Effector memory CD8-positive, alpha-beta T cell (primary cell): Measurements from ENCODE around the gene SNX14.
A peak's percentile ranks its signal among the peaks of the same experiment; 100 is the strongest.

Experiments
- ATAC-seq: fragments of 150-1000 bp; cut with Tn5 transposase; replicated peaks from 2 replicates; pipeline ENCODE4 v1.10.0; 2021; ENCODE audit warnings: mild to moderate bottlenecking, moderate library complexity
- DNase-seq, 3 experiments: peaks; one replicate each; pipeline ENCODE4 v3.0.0; 2021
- H3K27ac Mint-ChIP-seq, 2 donors: one replicate each; pipeline ENCODE4 v1.8.0; 2022; ENCODE audit warnings: mild to moderate bottlenecking in 2 of 2, mixed read lengths in 2 of 2, moderate library complexity in 2 of 2
- H3K27me3 Mint-ChIP-seq, 2 donors: one replicate each; pipeline ENCODE4 v1.8.0; 2022; ENCODE audit warnings: mixed read lengths in 2 of 2
- H3K36me3 Mint-ChIP-seq: one replicate; pipeline ENCODE4 v1.8.0; 2022; ENCODE audit warnings: mild to moderate bottlenecking, moderate library complexity, mixed read lengths; ENCODE audit not compliant: insufficient read depth
- H3K4me1 Mint-ChIP-seq, 2 donors: one replicate each; pipeline ENCODE4 v1.8.0; 2022; ENCODE audit warnings: low read depth in 2 of 2, mixed read lengths in 2 of 2
- H3K4me3 Mint-ChIP-seq, 2 donors: one replicate each; pipeline ENCODE4 v1.8.0; 2022; ENCODE audit warnings: mild to moderate bottlenecking in 2 of 2, mixed read lengths in 2 of 2, moderate library complexity in 2 of 2
- H3K9me3 Mint-ChIP-seq, 2 donors: one replicate each; pipeline ENCODE4 v1.8.0; 2022; ENCODE audit warnings: mixed read lengths in 2 of 2

SNX14 gene

GRCh38 chr6:85462673-85463072, 131.0 kb downstream of the SNX14 start:
- Mint-ChIP-seq H3K4me1 (peaks cover 55 to 57% of the 10 kb centered on the region in 2 donors), H3K9me3 (no peaks in the 10 kb centered on the region), H3K36me3 (peaks cover 12% of the 10 kb centered on the region), H3K4me3 (peak overlapping the region in 1 of 2 donors; percentile 71), H3K27ac (peak overlapping the region; percentile 81 to 89), H3K27me3 (no peaks in the 10 kb centered on the region)
- ATAC-seq (no peak), DNase-seq (no peak)

DNA sequence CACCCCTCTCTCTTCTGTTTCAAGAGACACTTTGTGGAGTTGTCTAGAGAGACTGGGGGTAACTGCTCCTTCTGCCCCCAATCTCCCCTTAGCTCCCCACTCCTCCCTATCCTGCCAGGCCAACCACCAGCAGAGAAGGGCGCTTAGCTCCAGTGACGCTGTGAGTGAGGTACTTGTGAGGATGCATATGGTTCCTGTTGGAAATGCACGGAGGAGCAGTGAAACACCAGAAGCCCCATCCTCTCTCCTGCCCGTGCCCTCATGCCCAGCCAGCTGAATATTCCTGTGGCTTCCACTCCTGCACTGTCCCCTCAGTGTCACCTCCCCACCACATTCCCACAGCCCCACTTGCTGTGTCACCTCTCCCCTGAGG, 131.9 kb downstream of the SNX14 start:
- Mint-ChIP-seq H3K36me3 (peaks cover 12% of the 10 kb centered on the region), H3K4me3 (peak overlapping the region; percentile 58 to 71), H3K4me1 (peaks cover 61 to 62% of the 10 kb centered on the region in 2 donors), H3K27me3 (no peaks in the 10 kb centered on the region), H3K9me3 (no peaks in the 10 kb centered on the region), H3K27ac (peak overlapping the region; percentile 81 to 89)
- DNase-seq (no peak), ATAC-seq (no peak)

DNA sequence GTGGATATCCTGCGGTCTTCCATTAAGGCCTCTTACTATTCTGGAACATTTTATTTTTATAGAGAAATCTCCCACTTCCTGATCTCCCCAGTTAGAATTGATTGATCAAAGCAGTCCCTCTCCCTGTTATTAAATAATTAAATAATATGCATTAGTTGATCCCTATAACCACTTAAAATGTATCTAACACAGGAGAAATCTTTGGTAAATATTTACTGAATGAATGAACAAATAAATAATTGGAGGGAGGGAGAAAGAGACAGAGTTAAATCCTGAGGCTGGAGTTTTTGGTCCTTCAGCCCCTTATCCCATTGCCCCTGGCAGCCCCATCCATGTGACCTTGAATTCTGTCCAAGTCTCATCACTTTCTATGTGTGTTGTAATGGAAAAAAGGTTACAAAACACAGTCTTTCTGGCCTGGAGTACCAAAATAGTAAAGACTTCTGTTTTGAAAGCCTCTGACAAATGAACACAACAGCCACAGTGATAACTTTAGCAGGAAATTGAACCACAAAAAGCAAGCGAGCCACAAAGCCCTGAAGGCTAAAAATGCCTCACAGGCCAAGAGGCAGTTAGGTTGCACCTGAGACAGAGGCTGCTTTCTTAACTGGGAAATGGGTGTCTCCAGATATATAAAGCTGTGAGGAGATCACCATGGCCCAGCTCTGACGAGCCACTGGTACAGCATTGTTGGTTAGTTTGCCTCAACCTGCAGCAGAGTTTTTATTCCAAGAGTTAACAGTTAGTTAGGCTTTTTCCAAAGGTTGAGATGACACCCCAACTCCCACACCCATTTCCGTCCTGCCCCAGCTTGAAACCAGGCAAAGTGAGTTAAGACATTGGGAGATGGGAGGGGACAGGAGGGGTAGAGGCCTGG, 132.5 kb downstream of the SNX14 start:
- Mint-ChIP-seq H3K4me1 (peaks cover 60 to 66% of the 10 kb centered on the region in 2 donors), H3K36me3 (peaks cover 12% of the 10 kb centered on the region), H3K27me3 (no peaks in the 10 kb centered on the region), H3K27ac (peak overlapping the region; percentile 81 to 89), H3K9me3 (no peaks in the 10 kb centered on the region), H3K4me3 (peak overlapping the region; percentile 58 to 71)
- peak; percentile 37 to 53 (median 42) for DNase-seq
- peak; percentile 86 for ATAC-seq

- ATAC-seq (no peak), DNase-seq (no peak)
- Mint-ChIP-seq H3K9me3 (no peaks in the 10 kb centered on the region), H3K36me3 (peaks cover 12% of the 10 kb centered on the region), H3K4me3 (peak overlapping the region; percentile 58 to 71), H3K27me3 (no peaks in the 10 kb centered on the region), H3K4me1 (peaks cover 52 to 58% of the 10 kb centered on the region in 2 donors), H3K27ac (peak overlapping the region; percentile 81 to 89)
These were observed 133.3 kb downstream of the SNX14 start for GRCh38 chr6:85460154-85460920.

DNA sequence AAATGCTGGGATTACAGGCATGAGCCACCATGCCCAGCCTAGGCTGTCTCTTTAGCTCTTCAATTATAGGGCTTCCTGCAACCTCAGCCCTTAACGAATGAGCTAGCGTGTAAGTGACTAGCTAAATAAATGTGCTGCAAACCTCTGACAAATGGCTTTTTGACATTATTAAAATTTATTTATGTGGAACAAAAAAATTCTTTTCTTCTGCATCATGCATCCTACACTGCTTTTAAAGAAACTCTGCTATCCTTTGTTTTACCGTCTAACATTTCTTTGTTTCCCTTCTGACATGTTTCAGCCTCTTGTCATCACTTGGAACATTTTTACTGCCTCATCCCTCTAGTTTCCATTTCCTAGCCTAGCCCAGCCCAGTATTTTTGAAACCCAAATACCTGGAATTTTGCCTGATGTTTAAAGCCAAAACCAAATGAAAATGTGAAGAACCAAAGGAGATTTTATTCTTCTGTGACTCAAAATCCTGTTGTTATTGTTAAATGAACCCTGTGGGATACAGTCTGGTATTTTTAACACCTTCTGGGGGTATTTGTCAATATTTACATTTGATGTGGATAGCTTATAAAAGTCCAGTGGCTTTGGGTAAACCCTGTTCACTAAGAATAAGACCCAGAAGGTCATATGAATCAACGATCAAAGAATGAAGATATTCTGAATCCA, 134.3 kb downstream of the SNX14 start:
- no peak for DNase-seq
- no peak for ATAC-seq
- Mint-ChIP-seq H3K27me3 (peaks cover 0 to 5% of the 10 kb centered on the region in 2 donors), H3K27ac (peak overlapping the region in 1 of 2 donors; percentile 35), H3K9me3 (no peaks in the 10 kb centered on the region), H3K4me1 (peaks cover 44 to 48% of the 10 kb centered on the region in 2 donors), H3K36me3 (peaks cover 12% of the 10 kb centered on the region), H3K4me3 (no peak overlapping the region)

DNA sequence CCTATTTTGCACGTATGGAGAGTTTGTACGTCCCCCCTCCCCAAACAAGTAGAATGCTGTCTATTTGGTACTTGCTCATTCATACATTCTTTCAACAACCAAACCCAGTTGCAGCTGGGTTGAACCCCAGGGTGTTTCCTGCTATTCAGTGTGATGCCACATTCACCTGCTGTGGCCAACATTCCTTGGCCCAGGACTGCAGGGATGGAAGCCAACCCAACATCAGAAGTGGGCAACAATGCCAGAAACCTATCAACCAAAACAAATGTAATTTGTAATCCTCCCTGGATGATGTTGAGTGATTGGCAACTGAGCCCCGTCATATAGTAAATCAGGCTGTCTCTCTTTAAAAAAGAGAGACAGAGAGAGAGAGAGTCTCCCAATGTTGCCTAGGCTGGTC, 134.9 kb downstream of the SNX14 start:
- ATAC-seq = no peak
- peak overlapping the region in 1 of 2 donors; percentile 35 for H3K27ac Mint-ChIP-seq
- H3K9me3 Mint-ChIP-seq = no peaks in the 10 kb centered on the region
- peaks cover 12% of the 10 kb centered on the region for H3K36me3 Mint-ChIP-seq
- no peak for DNase-seq
- H3K27me3 Mint-ChIP-seq = peaks cover 0 to 10% of the 10 kb centered on the region in 2 donors
- no peak overlapping the region for H3K4me3 Mint-ChIP-seq
- peaks cover 46 to 51% of the 10 kb centered on the region in 2 donors for H3K4me1 Mint-ChIP-seq

DNA sequence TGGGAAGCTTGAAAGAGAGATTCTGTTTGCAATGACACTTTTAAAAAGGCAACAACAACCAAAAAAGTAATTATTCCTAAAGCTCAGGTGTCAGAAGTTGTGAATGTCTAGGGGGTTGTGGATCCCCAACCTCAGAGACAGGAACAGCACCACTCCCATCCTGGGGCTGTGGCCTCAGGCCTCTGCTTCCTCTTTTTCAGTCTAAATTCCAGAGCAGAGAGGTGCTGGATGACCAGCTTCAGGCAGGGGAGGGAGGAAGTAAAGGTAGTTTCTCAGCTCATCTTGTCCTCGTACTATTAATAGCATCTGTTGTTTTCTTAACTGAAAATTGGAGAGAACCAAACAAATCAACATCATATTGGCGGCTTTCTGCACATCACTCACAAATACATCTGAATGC, 135.5 kb downstream of the SNX14 start:
- ATAC-seq = no peak

DNA sequence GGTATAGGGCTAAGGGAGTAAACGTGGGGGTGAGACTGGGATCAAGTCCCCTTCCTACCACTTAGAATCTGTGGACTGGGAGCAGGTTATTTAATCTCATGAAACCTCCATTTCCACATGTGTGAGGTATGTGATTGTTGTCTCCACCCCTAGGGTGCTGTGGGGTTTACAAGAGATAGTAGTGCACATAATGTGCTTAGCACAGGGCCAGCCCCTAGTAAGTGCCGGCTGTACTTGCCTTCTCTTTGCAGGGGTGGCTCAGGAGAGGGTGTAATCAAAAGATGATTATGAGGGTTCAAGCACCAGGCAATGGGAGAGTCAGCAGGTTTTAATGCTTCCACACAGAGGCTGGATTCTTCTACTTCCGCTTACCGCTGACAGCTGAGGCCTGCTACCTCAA, 136.9 kb downstream of the SNX14 start:
- Mint-ChIP-seq H3K4me1 (peaks cover 50 to 61% of the 10 kb centered on the region in 2 donors), H3K27ac (no peak overlapping the region), H3K4me3 (no peak overlapping the region), H3K27me3 (peaks cover 0 to 20% of the 10 kb centered on the region in 2 donors), H3K36me3 (peaks cover 12% of the 10 kb centered on the region), H3K9me3 (no peaks in the 10 kb centered on the region)
- ATAC-seq (no peak), DNase-seq (no peak)

More for the DNA sequence above, 135.5 kb downstream of the SNX14 start:
- Mint-ChIP-seq H3K27me3 (peaks cover 0 to 11% of the 10 kb centered on the region in 2 donors), H3K9me3 (no peaks in the 10 kb centered on the region), H3K36me3 (peaks cover 12% of the 10 kb centered on the region), H3K27ac (peak overlapping the region; percentile 14 to 35), H3K4me3 (peak overlapping the region in 1 of 2 donors; percentile 5), H3K4me1 (peaks cover 47 to 57% of the 10 kb centered on the region in 2 donors)
- DNase-seq = no peak
